Smooth muscle cell (in vitro differentiated cells): ENCODE results near the gene PIEZO2. TPM values are rescaled to one million over a fixed set of nuclear protein-coding genes. Genes with fewer than 3 reads are reported as not detected.

ENCODE experiments used
- DNase-seq: peaks from one replicate; lab custom pipeline; 2025; ENCODE audit not compliant: unreplicated experiment; lab: John Stamatoyannopoulos, UW
- H2AFZ ChIP-seq: fragments of 200-600 bp; sonication (generic); 2 replicates; pipeline ENCODE4 v1.6.0; 2016; ENCODE audit warnings: antibody characterized with exemption, low read depth, mild to moderate bottlenecking
- H3F3A ChIP-seq: fragments of 200-600 bp; sonication (generic); 2 replicates; pipeline ENCODE4 v1.6.0; 2017; ENCODE audit warnings: antibody characterized with exemption, low read depth
- H3K27ac ChIP-seq: fragments of 200-600 bp; sonication (generic); 2 replicates; pipeline ENCODE4 v1.5.1; 2016; ENCODE audit warnings: low read depth, mild to moderate bottlenecking
- H3K27me3 ChIP-seq: fragments of 200-600 bp; sonication (generic); 2 replicates; pipeline ENCODE4 v1.6.1; 2016; ENCODE audit warnings: low read depth, mild to moderate bottlenecking
- H3K36me3 ChIP-seq: fragments of 200-600 bp; sonication (generic); 2 replicates; pipeline ENCODE4 v1.5.1; 2016; ENCODE audit warnings: low read depth
- H3K4me1 ChIP-seq: fragments of 200-600 bp; sonication (generic); 2 replicates; pipeline ENCODE4 v1.5.1; 2016; ENCODE audit warnings: low read depth
- H3K4me2 ChIP-seq: fragments of 200-600 bp; sonication (generic); 2 replicates; pipeline ENCODE4 v1.6.0; 2016; ENCODE audit warnings: mild to moderate bottlenecking
- H3K4me3 ChIP-seq: fragments of 200-600 bp; sonication (generic); 2 replicates; pipeline ENCODE4 v1.5.1; 2016; ENCODE audit warnings: mild to moderate bottlenecking
- H3K79me2 ChIP-seq: fragments of 200-600 bp; sonication (generic); 2 replicates; pipeline ENCODE4 v1.6.0; 2016; ENCODE audit warnings: low read depth, mild to moderate bottlenecking
- H3K9ac ChIP-seq: fragments of 200-600 bp; sonication (generic); 2 replicates; pipeline ENCODE4 v1.6.0; 2016; ENCODE audit warnings: low read depth
- H3K9me3 ChIP-seq: fragments of 200-600 bp; sonication (generic); replicated peaks from 2 replicates; pipeline ENCODE4 v1.5.1; 2016; ENCODE audit warnings: low read depth
- H4K20me1 ChIP-seq: fragments of 200-600 bp; sonication (generic); 2 replicates; pipeline ENCODE4 v1.6.0; 2016; ENCODE audit warnings: low read depth
- CTCF ChIP-seq: fragments of 200-600 bp; sonication (generic); IDR thresholded peaks from 2 replicates; pipeline ENCODE4 v1.5.1; 2017; ENCODE audit warnings: borderline replicate concordance, mild to moderate bottlenecking, antibody characterized with exemption; ENCODE audit not compliant: insufficient read depth, poor library complexity, severe bottlenecking
- WGBS: methylation state at CpG from one replicate; pipeline ENCODE4 v1.1.7; 2016; ENCODE audit warnings: low lambda C conversion rate; 5-methylcytosine and 5-hydroxymethylcytosine counted together
- polyA plus RNA-seq: library from polyadenylated mRNA; unstranded; fragments of >200 nt; fragmentation: Nextera tagmentation; extraction: Ambion mirVana; gene quantifications from 2 replicates; pipeline ENCODE4 v1.2.1, GENCODE V29; 2016
- total RNA-seq: library from RNA; depleted of rRNA; stranded (reverse); fragments of >200 nt; gene quantifications from 2 replicates; pipeline ENCODE4 v1.2.3, GENCODE V29; 2014

The PIEZO2 gene
- total and polyA plus RNA-seq, 2 experiments from 2014 or later = 1.3 to 4.7 TPM

GRCh38 chr18:10680271-10680596 is 469.1 kb downstream of the PIEZO2 start:
- no peaks in the 10 kb centered on the region for H3K79me2 ChIP-seq
- no peak overlapping the region for H3K27ac ChIP-seq
- no peak for DNase-seq
- H3K4me3 ChIP-seq = no peak overlapping the region
- H3K9me3 ChIP-seq = no peaks in the 10 kb centered on the region
- no peak for TF ChIP-seq CTCF
- H2AFZ ChIP-seq = no peak overlapping the region
- no peaks in the 10 kb centered on the region for H3F3A ChIP-seq
- H3K9ac ChIP-seq = no peak overlapping the region
- H4K20me1 ChIP-seq = no peaks in the 10 kb centered on the region
- no peaks in the 10 kb centered on the region for H3K4me1 ChIP-seq
- no peaks in the 10 kb centered on the region for H3K27me3 ChIP-seq
- H3K4me2 ChIP-seq = no peak overlapping the region
- no peaks in the 10 kb centered on the region for H3K36me3 ChIP-seq

- WGBS = 83% methylated on average over 3 of the region's 3 CpGs
- H3K27ac ChIP-seq = no peak overlapping the region
- H3K79me2 ChIP-seq = no peaks in the 10 kb centered on the region
- no peaks in the 10 kb centered on the region for H3K4me1 ChIP-seq
- H3K36me3 ChIP-seq = no peaks in the 10 kb centered on the region
- H2AFZ ChIP-seq = no peak overlapping the region
- H4K20me1 ChIP-seq = no peaks in the 10 kb centered on the region
- DNase-seq = no peak
- no peaks in the 10 kb centered on the region for H3F3A ChIP-seq
- no peak overlapping the region for H3K4me3 ChIP-seq
- H3K4me2 ChIP-seq = no peak overlapping the region
- no peaks in the 10 kb centered on the region for H3K9me3 ChIP-seq
- no peak overlapping the region for H3K9ac ChIP-seq
- TF ChIP-seq CTCF = no peak
- H3K27me3 ChIP-seq = no peaks in the 10 kb centered on the region
Measured at GRCh38 chr18:10679557-10680270, 469.7 kb downstream of the PIEZO2 start.

DNA sequence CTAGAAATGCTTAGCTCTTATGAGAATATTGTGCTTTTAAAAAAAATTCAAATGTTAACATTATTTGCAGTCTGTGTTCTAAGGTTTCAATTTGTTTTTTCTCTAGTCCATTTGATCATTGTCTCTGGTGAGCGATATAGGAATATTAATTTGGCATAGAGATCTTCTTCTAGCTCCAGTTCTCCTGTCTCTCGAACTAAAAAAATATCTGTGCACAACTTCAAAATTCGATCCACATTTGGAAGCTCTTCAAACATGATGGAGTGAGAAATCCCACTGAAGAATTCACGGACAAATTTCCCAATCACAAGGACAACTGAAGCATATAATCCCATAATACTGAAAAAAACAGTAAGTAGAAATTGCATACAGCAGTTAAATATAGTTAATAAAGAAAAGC is 477.9 kb downstream of the PIEZO2 start:
- Histone ChIP-seq H3F3A (no peaks in the 10 kb centered on the region), H3K27ac (no peak overlapping the region), H3K9ac (no peak overlapping the region), H3K36me3 (no peaks in the 10 kb centered on the region), H3K4me2 (no peak overlapping the region), H3K4me1 (no peaks in the 10 kb centered on the region), H3K79me2 (no peaks in the 10 kb centered on the region), H3K27me3 (no peaks in the 10 kb centered on the region), H4K20me1 (no peaks in the 10 kb centered on the region), H2AFZ (no peak overlapping the region), H3K9me3 (no peaks in the 10 kb centered on the region), H3K4me3 (no peak overlapping the region)
- WGBS = 93% methylated on average over 4 of the region's 4 CpGs
- TF ChIP-seq CTCF = no peak
- DNase-seq = no peak

DNA sequence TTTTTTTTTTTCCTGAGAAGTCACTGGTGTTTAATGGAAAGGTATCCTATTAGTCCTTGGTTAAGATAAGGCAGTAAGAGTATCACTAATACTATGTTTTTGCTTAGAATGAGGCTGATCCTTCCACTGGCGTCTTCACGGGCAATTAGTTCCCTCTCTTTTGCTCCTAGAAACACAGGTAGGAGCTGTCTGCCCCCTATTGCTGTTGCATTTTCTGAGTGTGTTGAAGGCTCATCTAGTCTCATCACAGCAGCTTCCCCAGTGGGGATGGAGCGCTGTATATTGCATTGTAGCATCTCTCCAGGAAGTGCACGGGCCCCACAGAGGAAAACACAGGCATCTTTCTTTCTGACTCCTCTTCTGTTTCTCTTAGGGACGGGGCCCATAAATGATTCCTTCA is 478.5 kb downstream of the PIEZO2 start:
- H3K4me2 ChIP-seq = no peak overlapping the region
- H3K4me3 ChIP-seq = no peak overlapping the region
- no peak overlapping the region for H3K27ac ChIP-seq
- DNase-seq = no peak
- TF ChIP-seq CTCF = no peak
- no peaks in the 10 kb centered on the region for H3K36me3 ChIP-seq
- H2AFZ ChIP-seq = no peak overlapping the region
- no peaks in the 10 kb centered on the region for H4K20me1 ChIP-seq
- H3K79me2 ChIP-seq = no peaks in the 10 kb centered on the region
- H3F3A ChIP-seq = no peaks in the 10 kb centered on the region
- no peaks in the 10 kb centered on the region for H3K9me3 ChIP-seq
- no peaks in the 10 kb centered on the region for H3K4me1 ChIP-seq
- WGBS = 94% methylated on average over 5 of the region's 5 CpGs
- no peaks in the 10 kb centered on the region for H3K27me3 ChIP-seq
- H3K9ac ChIP-seq = no peak overlapping the region
